Measurements from ENCODE around the gene CNIH3.

The CNIH3 gene

DNA sequence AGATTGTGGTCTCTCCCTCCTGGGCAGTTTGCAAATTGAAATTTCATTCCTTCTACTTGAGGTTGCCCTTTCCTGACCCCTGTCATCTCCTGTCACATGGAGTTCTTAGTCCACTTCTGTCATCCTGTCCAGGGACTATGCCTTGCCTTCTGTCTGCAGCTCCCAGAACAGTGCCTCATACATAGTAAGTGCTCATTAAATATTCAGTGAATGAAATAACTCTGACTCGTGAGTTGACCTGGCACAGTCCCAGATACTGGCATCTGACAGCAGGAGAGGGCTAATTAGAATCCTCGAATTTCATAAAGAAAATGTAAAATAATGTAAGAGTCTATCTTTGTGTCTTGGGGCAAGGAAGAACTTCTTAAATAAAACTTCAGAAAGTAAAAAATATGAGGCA lies 50.8 kb downstream of the CNIH3 start:
- H3K4me3 ChIP-seq (ENCODE audit: insufficient read depth, low read length, poor library complexity, severe bottlenecking): no peak overlapping the region
- no peak overlapping the region for H3K27ac ChIP-seq (ENCODE audit: low read depth, low read length)
- no peaks in the 10 kb centered on the region; the same call in 1 of the 2 replicates for H3K27me3 ChIP-seq (ENCODE audit: low read length)
- no peaks in the 10 kb centered on the region for H3K36me3 ChIP-seq (ENCODE audit: low read length)
- TF ChIP-seq, protein P1, sequence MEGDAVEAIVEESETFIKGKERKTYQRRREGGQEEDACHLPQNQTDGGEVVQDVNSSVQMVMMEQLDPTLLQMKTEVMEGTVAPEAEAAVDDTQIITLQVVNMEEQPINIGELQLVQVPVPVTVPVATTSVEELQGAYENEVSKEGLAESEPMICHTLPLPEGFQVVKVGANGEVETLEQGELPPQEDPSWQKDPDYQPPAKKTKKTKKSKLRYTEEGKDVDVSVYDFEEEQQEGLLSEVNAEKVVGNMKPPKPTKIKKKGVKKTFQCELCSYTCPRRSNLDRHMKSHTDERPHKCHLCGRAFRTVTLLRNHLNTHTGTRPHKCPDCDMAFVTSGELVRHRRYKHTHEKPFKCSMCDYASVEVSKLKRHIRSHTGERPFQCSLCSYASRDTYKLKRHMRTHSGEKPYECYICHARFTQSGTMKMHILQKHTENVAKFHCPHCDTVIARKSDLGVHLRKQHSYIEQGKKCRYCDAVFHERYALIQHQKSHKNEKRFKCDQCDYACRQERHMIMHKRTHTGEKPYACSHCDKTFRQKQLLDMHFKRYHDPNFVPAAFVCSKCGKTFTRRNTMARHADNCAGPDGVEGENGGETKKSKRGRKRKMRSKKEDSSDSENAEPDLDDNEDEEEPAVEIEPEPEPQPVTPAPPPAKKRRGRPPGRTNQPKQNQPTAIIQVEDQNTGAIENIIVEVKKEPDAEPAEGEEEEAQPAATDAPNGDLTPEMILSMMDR (IDR thresholded peaks at IDR 0.05; ENCODE audit: insufficient read depth, low read length, poor library complexity, severe bottlenecking): no peak
- no peak for TF ChIP-seq EZH2phosphoT487 (conservative IDR thresholded peaks at IDR 0.05; ENCODE audit: low read length)
- H3F3A ChIP-seq (ENCODE audit: insufficient read depth): no peaks in the 10 kb centered on the region
- no peaks in the 10 kb centered on the region for H3K9me2 ChIP-seq (replicated peaks; ENCODE audit: insufficient read depth, low read length)
- H3K79me2 ChIP-seq (ENCODE audit: insufficient read depth, low read length): no peaks in the 10 kb centered on the region
- H3K9me3 ChIP-seq (ENCODE audit: insufficient read depth, low read length): no peaks in the 10 kb centered on the region
- H3K4me2 ChIP-seq (ENCODE audit: low read depth, low read length, poor library complexity, severe bottlenecking): no peak overlapping the region
- no peak overlapping the region for H3K9ac ChIP-seq (ENCODE audit: low read length)
- H4K20me1 ChIP-seq (ENCODE audit: low read depth, low read length): no peaks in the 10 kb centered on the region
- no peak overlapping the region for H2AFZ ChIP-seq (ENCODE audit: low read depth, low read length, severe bottlenecking)

DNA sequence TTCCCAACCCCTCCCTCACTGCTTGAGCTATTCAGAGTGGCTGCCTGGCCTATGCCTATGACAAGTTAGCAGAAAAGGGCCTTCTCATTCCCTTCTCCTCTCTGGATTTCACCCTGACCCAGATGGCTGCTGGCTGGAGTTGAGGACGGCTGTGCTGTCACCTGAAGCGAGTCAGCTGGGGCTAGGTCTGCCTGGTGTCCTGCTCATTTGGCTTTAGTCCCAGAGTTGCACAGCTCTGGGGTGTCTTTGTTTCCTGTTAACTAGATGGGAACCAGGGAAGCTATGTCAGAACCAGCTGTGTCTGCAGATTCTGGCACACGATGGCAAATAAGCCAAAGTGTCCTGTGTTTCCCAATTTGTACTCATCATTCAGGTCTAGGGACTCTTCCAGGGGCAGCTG lies 52.9 kb downstream of the CNIH3 start:
- no peak overlapping the region for H3K9ac ChIP-seq (ENCODE audit: low read length)
- TF ChIP-seq EZH2phosphoT487 (conservative IDR thresholded peaks at IDR 0.05; ENCODE audit: low read length): no peak
- TF ChIP-seq, protein P1 (IDR thresholded peaks at IDR 0.05; ENCODE audit: insufficient read depth, low read length, poor library complexity, severe bottlenecking): no peak
- no peaks in the 10 kb centered on the region for H3F3A ChIP-seq (ENCODE audit: insufficient read depth)
- H2AFZ ChIP-seq (ENCODE audit: low read depth, low read length, severe bottlenecking): no peak overlapping the region
- no peaks in the 10 kb centered on the region; the same call in 1 of the 2 replicates for H3K27me3 ChIP-seq (ENCODE audit: low read length)
- H3K9me3 ChIP-seq (ENCODE audit: insufficient read depth, low read length): no peaks in the 10 kb centered on the region
- H3K4me2 ChIP-seq (ENCODE audit: low read depth, low read length, poor library complexity, severe bottlenecking): no peak overlapping the region
- no peaks in the 10 kb centered on the region for H3K36me3 ChIP-seq (ENCODE audit: low read length)
- no peaks in the 10 kb centered on the region for H3K9me2 ChIP-seq (replicated peaks; ENCODE audit: insufficient read depth, low read length)
- no peaks in the 10 kb centered on the region for H3K79me2 ChIP-seq (ENCODE audit: insufficient read depth, low read length)
- H3K4me3 ChIP-seq (ENCODE audit: insufficient read depth, low read length, poor library complexity, severe bottlenecking): no peak overlapping the region
- no peaks in the 10 kb centered on the region for H4K20me1 ChIP-seq (ENCODE audit: low read depth, low read length)
- H3K27ac ChIP-seq (ENCODE audit: low read depth, low read length): no peak overlapping the region

DNA sequence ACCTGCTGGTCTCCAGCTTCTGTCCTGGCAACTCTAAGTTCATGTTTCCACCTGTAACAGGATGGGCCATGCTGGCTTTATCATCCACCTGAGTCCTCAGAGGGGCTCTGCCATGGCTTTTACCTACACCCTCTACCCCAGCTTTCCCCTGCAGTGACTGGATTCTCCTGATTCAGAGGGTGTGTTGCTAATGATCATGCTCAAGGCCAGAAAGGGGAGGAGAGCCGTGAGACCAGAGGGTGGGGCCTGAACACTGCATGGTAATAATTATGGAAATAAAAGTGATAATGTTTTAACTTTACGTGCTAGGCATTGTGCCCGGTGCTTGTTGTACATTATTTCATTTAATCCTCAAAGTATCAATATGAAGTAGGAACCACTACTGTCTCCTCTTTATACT lies 53.3 kb downstream of the CNIH3 start:
- no peak overlapping the region for H3K27ac ChIP-seq (ENCODE audit: low read depth, low read length)

More for the DNA sequence above, 53.3 kb downstream of the CNIH3 start:
- Histone ChIP-seq H3K9me3 (ENCODE audit: insufficient read depth, low read length) (no peaks in the 10 kb centered on the region), H2AFZ (ENCODE audit: low read depth, low read length, severe bottlenecking) (no peak overlapping the region), H3K4me2 (ENCODE audit: low read depth, low read length, poor library complexity, severe bottlenecking) (no peak overlapping the region), H3K79me2 (ENCODE audit: insufficient read depth, low read length) (no peaks in the 10 kb centered on the region), H3K27me3 (ENCODE audit: low read length) (no peaks in the 10 kb centered on the region; the same call in 1 of the 2 replicates), H3K9ac (ENCODE audit: low read length) (no peak overlapping the region), H3K4me3 (ENCODE audit: insufficient read depth, low read length, poor library complexity, severe bottlenecking) (no peak overlapping the region), H3F3A (ENCODE audit: insufficient read depth) (no peaks in the 10 kb centered on the region), H3K36me3 (ENCODE audit: low read length) (no peaks in the 10 kb centered on the region), H4K20me1 (ENCODE audit: low read depth, low read length) (no peaks in the 10 kb centered on the region), H3K9me2 (replicated peaks; ENCODE audit: insufficient read depth, low read length) (no peaks in the 10 kb centered on the region)
- no peak for TF ChIP-seq EZH2phosphoT487 (conservative IDR thresholded peaks at IDR 0.05; ENCODE audit: low read length)
- TF ChIP-seq, protein P1 (IDR thresholded peaks at IDR 0.05; ENCODE audit: insufficient read depth, low read length, poor library complexity, severe bottlenecking): no peak
